Measurements from ENCODE around the gene ANKRD23. TPM values are rescaled to one million over a fixed set of nuclear protein-coding genes. Genes with fewer than 3 reads are reported as not detected.
A peak's percentile ranks its signal among the peaks of the same experiment; 100 is the strongest.

The ANKRD23 gene
- total and polyA plus RNA-seq, 2 of the 13 experiments (the other 11 are each of a cell fraction or from before 2014, with no cell fraction given) = 1.5 to 1.6 TPM

GRCh38 chr2:96819128-96819875 lies 24.5 kb downstream of the ANKRD23 start (continued):
- TF ChIP-seq DR1 (CRISPR knock-in tag; IDR thresholded peaks at IDR 0.05) (peak; percentile 55; the same call in 1 of the 2 replicates), REST (IDR thresholded peaks at IDR 0.05; ENCODE audit: borderline replicate concordance in 1 of 2, low read depth in 1 of 2, low read length in 2 of 2) (peak in 1 of 2 experiments; percentile 78; a peak in 2 of 4 replicates), HNF4G (IDR thresholded peaks at IDR 0.05; ENCODE audit: borderline replicate concordance, low read depth, low read length) (peak; percentile 100), HNF4G (CRISPR knock-in tag; IDR thresholded peaks at IDR 0.05; ENCODE audit: borderline replicate concordance, low read depth) (peak; percentile 100), NCOA2 (CRISPR knock-in tag; IDR thresholded peaks at IDR 0.05) (peak; percentile 93), YEATS2 (CRISPR knock-in tag; IDR thresholded peaks at IDR 0.05; ENCODE audit: borderline replicate concordance) (peak; percentile 63; the same call in 1 of the 2 replicates), SMC3 (IDR thresholded peaks at IDR 0.05; ENCODE audit: low read length) (peak; percentile 46), ZNF747 (CRISPR knock-in tag; IDR thresholded peaks at IDR 0.05; ENCODE audit: borderline replicate concordance) (peak; percentile 93; the same call in 1 of the 2 replicates), USF2 (IDR thresholded peaks at IDR 0.05; ENCODE audit: low read depth, low read length) (no peak), USF2 (CRISPR knock-in tag; IDR thresholded peaks at IDR 0.05; ENCODE audit: borderline replicate concordance) (no peak; the same call in 1 of the 2 replicates), ZNF569 (CRISPR knock-in tag; IDR thresholded peaks at IDR 0.05; ENCODE audit: borderline replicate concordance) (no peak), ZFX (CRISPR knock-in tag; IDR thresholded peaks at IDR 0.05; ENCODE audit: low read depth) (peak; percentile 85), SP5 (CRISPR knock-in tag; IDR thresholded peaks at IDR 0.05; ENCODE audit: borderline replicate concordance, low read depth) (peak; percentile 81), ZNF672 (CRISPR knock-in tag; IDR thresholded peaks at IDR 0.05) (no peak), SOX6 (IDR thresholded peaks at IDR 0.05) (no peak), SOX6 (CRISPR knock-in tag; IDR thresholded peaks at IDR 0.05) (peak; percentile 90), KLF6 (CRISPR knock-in tag; IDR thresholded peaks at IDR 0.05) (peak; percentile 85; the same call in 1 of the 2 replicates), KMT2A (CRISPR knock-in tag; IDR thresholded peaks at IDR 0.05) (peak; percentile 94)

All from HepG2 (cell line).